SKM-1 treated with dmso at 0.1 percent for 144 hours (cell line): ENCODE measurements around the gene NT5C1B.

Experiments
- DNase-seq: peaks from one replicate; lab custom pipeline; 2025; ENCODE audit not compliant: unreplicated experiment; lab: John Stamatoyannopoulos, UW

The NT5C1B gene

DNA sequence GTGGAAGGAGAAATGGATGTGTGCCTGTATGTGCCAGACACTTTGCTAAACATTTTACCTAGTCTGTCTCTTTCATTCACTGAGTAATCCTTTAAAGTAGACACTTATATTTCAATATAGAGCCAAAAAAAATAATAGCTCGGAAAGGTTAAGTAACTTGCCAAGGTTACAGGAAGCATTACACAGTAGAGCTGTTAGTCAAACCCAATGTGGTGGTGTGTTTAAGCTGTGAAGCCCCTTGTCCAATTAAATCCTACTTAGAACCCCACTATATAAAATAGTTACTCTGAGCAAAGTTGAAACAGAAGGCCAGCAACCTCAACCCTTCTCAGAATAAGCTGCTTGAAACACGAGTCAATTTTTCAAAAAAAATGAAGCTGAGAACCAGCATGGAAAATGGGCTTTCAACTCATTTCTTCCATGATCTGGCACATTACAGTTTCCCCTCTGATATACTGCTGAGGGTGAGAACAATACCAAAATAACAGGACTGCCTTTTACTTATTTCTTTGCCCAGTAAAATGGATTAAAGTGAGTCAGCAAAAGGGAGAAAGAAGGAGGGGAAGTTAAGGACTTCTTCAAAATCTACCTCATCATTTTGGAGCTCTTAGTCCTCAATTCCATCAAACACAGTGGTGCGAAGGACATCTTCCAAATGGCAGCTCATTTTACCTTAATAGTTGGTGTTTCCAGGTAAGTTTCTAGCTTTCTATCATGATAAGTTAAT lies 36.9 kb downstream of the NT5C1B start:
- no peak for DNase-seq

DNA sequence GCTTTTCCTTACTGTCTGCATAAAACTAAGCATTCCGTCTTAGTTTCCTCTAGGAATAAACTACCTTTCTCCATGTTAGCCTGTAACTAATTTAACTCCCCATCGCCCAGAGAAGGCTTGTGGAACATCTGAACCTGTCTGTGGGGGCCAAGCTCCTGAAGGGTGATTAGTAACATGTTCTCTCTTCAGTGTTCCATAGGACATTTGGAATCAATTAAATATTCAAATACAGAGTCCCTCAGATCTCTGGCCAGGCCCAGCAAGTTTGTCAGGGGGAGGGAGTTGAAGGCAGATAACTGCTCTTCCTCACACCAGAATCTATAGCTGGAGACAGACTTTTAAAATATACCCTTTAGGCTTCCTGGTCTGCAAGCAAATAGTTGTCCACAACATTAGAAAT lies 37.7 kb downstream of the NT5C1B start:
- no peak for DNase-seq

DNA sequence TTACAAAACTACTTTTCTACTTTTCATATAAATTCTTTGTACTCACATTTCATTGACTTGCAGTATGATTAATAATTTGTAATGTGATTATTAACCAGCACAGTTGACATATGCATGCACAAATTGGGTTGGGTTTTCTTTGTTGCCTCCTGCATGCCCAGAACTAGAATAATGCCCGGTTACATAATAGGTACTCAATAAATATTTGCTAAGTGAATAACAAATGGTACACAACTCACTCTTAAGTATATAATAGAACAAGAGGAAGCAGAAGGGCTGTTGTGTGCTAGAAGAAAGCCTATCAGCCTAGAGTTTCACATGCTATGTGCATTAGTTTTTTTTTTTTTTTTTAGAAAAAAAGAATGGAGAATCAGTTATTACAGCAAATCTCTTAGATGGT lies 38.2 kb downstream of the NT5C1B start:
- no peak for DNase-seq

DNA sequence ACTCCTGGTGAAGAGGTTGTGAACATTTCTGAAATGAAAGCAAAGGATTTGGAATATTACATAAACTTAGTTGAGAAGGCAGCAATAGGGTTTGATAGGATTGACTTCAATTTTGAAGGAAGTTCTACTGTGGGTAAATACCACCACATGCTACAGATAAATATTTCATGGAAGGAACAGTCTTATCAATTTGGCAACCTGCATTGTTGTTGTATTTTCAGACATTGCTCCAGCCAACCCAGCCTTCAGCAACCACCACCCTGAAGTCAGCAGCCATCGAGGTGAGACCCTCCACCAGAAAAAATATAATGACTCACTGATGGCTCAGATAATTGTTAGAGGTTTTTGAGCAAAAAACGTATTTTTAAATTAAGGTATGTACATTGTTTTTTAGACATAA lies 38.9 kb downstream of the NT5C1B start:
- DNase-seq = no peak

DNA sequence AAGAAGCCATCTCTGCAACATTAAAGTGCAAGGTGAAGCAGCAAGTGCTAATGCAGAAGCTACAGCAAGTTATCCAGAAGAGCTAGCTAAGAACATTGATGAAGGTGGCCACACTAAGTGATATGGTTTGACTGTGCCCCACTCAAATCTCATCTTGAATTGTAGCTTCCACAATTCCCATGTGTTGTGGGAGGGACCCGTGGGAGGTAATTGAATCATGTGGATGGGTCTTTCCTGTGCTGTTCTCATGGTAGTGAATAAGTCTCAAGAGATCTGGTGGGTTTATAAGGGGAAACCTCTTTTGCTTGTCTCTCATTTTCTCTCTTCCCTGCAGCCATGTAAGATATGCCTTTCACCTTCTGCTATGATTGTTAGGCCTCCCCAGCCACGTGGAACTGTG lies 40.3 kb downstream of the NT5C1B start:
- no peak for DNase-seq

DNA sequence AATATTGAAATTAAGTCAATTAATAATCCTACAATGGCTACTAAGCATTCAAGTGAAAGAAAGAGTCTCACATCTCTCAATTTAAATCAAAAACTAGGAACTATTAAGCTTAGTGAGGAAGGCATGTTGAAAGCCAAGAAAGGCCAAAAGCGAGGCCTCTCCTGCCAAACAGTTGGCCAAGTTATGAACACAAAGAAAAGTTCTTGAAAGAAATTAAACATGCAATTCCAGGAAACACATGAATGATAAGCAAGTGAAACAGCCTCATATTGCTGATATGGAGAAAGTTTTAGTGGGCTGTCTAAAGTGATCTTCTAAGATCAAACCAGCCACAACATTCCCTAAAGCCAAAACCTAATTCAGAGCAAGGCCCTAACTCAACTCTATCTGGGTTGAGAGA lies 40.7 kb downstream of the NT5C1B start:
- no peak for DNase-seq

DNA sequence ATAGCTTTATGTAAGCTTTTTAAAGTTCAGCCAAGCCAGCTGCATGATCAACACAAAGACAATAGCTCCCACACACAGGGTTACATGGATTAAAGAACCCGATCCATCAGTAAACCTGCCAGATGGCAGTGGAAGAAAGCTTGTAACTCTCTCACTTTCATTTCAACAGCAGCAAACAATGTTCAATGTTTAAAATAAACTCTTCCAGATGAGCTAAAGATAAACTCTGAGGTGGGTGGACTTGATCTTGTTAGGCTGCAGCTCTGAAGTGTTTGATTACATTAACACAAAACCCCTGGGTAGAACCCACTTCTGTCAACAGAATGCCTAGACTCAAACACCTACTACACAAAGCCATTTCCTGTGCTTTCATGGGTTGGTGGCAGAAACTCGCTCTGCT lies 42.8 kb downstream of the NT5C1B start:
- DNase-seq = no peak

DNA sequence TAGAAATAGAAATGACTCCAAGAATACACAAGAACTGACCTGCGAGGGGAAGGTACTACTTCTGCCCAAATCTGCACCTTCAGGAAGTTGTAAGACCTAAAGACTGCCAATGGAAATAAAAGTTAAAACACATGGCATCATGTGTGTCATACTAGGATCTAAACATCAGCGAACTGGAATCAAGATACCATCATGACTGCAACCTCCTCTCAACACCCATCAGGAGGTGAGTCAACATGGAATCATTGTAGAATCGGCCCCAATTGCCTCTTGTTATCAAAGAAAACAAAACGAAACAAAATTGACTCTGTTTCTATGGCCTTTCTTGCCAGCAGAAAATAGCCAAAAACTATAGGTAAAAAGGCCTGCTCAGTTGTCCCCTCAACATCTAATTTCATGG lies 44.0 kb downstream of the NT5C1B start:
- no peak for DNase-seq

DNA sequence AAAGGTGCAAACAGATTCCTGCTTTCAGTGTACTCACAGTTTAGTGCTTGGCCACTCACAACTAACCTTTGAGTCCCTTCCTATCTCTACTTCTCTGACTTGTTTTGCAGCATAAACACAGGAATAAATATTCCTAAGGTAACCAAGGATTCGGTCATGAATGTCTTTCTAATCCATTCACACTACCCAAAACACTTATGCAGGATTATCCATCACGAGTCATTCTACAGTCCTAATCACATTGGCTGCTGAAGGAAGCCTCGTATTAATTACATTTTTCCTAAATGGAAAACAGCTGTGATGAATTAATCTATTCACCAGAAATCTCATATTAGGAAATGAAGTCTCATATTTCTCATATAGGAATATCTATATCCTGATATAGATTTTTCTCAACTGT lies 45.2 kb downstream of the NT5C1B start:
- DNase-seq = no peak

DNA sequence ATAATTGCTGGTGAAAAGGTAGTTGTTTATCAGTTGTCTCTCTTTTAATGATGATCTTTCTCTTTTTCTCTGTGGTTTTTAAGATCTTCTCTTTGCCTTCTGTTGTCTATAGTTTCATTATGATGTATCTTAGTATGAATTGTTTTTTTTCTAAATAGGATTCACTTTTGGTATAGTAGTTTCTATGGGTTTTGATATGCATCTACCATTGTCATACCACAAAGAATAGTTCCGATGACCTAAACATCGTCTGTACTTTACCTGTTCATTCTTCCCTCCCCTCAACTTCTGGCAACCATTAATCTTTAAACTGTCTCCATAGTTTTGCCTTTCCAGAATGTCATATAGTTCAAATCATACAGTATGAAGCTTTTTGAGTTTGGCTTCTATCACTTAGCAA lies 48.5 kb downstream of the NT5C1B start:
- DNase-seq = no peak

DNA sequence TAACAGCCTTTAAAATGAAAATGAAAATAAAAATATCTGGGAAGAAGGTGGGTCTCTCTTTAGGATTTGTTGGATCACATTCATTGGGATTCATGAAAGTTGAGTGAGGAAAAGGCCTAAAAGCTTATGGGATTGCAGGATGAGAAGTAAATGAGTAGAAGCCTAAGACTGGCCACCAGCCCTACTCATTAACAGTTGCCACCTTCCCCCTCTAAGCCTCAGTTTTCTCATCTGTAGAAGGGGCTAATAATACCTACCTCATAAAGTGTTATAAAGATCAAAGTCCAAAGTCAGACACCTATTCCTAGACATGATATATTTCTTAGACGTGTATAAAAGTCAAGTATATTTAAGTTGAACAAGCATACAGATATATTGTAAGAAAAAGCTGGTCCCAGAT lies 52.7 kb downstream of the NT5C1B start:
- DNase-seq = no peak

DNA sequence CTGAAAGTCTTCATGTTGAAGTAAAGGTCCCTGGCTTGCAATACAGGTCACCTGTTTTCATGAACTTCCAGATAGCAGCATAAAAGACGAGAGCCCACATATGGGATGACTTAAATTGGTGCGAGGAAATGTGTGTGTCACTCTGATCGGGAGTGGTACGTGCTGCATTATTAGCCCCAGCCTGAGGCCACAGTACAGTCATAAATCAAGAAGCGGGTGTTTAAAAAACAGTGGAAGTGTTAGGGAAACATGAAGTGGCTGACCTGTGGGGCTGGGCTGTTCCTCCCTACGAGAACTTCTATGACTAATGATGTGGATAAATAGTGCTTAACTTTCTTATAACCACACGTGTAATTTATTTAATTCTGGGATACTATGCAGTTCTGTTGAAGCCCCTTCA lies 53.3 kb downstream of the NT5C1B start:
- DNase-seq = no peak

DNA sequence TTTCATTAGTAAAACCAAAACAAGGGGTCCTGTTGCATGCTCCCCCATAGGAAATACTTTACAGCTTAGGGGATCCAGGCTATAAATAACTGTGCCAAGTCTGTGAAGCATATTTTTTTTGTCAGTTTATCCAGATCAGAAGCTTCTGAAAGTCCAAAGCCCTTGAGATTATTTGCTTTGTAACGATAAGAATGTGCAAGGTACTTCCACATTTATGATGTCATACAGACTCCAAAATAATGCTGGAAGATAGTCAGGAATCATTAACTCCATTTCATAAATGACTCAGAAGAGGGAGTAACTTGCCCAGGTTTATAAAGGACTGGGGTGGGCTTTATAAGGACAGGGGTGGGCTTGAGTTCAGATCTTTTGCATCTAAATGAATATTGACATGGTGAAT lies 58.2 kb downstream of the NT5C1B start:
- DNase-seq = no peak

DNA sequence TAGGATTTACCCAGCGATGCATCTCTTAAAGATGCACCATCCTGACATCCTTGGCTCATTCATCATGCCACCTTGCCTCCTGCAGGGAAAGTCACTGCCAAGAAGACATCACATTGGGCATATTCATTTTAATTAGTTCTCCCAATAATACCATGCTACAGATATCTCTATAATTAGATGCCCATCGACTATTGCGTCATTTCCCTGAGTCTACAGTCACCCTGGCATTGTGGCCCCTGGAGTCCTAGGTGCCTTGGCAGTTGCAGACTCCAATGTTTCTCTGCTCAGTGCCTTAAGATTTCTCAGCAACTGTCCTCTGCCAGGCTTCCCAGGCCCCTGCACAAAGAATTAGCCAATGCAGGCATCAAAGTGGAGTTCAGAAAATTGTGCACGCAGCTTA lies 61.5 kb downstream of the NT5C1B start:
- DNase-seq = no peak

DNA sequence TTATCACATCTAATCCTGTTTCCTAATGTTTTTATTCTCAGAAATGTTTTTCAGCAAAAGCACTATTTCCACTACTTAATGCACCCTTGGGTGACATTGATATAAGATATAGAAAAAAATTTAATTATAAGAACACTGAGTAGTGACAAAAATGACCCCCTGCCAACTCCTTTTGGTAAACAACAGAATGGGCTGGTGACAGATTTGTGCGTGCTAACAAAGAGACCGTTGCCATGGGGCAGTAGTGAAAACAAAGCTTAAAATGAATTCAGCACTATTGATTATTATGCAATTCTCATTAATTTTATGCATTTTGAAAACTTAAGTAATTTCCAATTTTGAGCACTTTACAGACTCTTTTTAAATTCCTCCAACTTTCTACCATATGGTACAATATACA lies 62.0 kb downstream of the NT5C1B start:
- no peak for DNase-seq

DNA sequence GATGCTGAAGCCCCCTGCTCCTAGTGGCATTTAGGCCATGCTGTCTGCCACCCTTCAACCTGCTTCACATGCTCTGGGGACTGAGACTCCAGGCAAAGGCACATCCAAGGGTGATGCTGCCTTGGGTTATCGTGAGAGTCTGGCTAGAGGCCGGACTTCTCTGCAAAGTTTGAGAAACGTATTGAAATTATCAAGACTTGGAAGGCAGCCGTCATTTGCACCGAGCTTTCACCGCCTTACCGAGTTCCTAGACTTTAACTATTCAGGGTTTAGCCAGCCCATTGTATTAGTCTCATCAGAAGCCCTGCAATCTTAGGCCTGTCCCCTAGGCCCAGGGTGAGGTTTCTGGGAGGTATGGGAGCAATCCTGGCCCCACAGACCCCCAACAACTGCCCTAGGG lies 62.9 kb downstream of the NT5C1B start:
- DNase-seq = no peak

DNA sequence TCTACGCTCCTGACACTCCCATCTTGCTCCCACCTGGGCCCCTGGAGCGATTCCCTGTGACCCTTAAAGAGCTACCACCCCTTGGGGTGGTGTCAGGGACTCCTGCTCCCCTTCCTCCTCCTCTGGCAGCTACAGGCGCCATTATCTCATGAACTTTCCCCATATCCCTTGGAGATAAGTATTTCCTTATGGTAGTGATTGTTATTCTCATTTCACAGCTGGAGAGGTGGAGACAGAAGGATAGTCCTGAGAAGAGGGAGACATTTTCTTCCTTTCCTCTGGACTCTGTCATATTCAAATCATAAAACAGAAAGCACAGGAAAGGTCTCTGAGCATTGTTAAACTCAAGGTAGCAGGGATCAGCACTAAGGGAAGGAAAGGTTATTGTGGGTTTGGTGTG lies 63.5 kb downstream of the NT5C1B start:
- no peak for DNase-seq

DNA sequence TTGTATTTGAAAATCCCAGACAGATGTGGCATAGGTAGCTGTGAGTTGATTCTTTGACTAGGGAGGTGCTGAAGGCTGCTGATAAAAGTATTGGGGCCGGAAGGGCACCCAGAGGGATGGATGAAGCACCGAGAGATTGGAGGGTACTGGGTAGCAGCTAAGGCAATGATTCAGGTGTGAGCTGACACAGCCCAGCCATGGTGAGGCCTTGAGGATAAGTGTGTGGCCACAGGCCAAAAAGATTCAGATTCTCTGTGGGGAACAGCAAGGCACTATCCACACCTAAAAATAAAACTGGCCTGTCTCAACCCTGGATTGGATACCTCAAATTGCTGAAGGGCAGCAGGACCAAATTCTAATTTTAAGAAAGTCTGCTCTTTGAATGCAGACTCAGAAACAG lies 64.1 kb downstream of the NT5C1B start:
- DNase-seq = no peak

DNA sequence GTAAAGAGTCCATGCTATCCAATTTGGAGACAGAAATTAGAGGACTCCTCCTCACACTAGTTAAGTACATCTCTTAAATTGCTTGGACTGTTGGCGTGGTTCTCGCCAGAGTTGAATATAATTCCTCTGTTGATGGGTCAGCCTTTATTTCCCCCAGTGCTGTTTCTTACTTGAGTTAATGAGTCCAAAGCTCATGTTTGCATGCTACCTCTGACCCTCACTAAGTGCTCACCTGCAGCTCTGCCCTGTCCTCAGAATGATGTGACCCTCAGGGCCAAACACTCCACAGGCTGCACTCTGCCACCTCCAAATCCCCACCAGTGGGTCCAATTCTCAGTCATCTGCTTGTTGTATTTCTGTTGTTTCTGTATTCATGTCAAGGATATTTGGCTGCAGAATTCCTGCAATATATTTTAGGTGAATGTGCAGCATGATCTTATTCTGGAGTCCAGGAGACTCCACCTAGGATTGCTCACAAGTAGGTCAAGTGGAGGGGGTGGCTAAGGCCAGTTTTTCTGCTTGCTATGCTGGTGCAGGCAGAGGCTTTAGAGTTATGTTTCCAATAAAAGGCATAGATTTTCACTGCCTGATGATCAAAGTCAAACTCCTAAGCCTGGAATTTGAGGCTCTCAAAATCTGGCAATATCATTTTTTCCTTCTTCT lies 66.8 kb downstream of the NT5C1B start:
- no peak for DNase-seq

DNA sequence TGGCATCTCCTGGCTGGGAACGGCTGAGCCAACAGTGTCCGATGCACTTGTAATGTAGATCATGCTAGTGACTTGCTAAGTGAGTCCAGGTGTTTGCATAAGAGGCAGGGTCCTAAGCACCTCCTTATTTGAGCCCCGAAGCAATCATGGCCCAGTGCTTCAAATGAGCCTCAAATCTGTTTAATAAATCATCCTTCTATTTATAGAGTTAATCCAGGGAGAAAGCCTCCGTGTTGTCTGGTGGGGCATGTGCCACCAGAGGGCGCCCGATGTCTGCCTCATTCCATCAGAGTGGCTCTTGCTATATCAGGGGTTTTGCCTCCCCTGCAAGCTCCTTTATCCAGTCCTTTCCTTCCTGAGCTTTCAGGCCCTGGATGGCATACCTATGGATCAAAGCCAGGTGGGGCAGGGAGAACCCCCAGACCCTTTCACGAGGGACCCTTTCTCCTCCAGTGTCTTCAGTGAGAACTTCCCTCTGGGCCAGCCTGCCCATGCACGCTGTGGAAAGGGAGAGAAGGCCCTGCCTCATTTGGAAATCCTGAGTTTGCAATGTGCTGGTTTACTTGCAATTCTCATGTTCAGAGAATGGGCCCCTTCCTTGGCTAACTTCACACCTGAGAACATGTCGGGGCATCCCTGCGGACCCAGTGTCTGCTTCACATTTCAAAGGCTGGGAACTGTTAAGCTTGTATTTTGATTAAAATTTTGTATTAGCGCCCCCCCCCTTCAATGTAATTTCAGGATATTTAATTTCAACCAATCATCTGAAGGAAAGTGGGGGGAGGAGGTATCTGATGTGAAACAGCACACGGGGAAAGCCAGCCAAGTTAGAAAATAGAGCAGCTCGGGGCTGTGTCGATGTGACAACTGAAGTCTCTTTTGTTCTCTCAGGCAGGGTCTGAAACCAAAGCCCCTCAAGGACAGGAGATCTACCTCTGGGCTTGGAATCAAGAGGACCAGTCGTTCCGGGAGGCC lies 68.6 kb downstream of the NT5C1B start:
- peak; percentile 37 for DNase-seq

DNA sequence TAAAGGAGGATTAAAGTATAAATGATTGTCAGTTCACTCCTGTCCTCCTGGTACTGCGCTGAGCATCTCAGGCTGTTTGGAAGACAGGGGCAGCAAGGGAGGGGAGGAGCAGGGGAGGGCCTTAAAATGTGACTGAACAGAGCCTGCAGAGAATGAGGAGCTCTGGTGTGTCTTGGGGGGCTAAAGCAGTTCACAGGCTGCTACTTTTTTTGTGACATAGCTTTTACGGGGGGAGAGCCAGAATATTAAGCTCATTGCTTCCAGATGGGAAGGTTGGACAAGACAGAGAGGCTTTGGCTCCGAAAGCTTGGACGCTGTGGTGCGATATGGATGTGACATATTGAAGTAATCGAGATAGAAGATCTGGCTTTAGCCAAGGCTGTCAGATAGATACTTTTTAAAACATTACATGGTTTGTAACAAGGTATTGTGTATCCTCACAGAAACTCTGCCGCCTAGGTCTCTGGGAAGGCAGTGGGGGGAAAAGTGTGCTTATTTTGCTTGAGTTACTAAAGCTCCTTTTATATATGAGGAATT lies 69.4 kb downstream of the NT5C1B start:
- DNase-seq = no peak
